ENCODE measurements around the gene ASPM.
A peak's percentile ranks its signal among the peaks of the same experiment; 100 is the strongest.

ASPM gene

DNA sequence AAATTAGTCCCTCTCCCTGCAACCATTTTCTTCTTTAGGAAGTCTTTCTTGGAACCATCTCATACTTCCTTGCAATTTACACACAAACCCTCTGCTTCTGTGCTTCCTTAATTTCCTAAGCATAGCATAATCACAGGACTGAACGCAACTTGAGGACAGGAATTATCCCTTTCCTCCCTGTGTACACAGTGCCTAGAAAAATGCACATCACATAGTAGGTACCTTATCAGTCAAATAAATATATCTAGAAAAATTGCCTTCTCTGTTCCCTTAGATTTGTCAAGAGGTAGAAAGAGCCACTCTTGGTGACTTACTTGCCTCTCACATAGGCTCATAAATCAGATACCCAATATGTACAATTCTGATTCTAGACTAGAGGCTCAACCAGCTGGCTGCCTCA is 4.9 kb downstream of the ASPM start:
- H3K9me3 ChIP-seq (ENCODE audit: insufficient read depth, low read depth, low read length), result no peaks in the 10 kb centered on the region
- H3K27me3 ChIP-seq (ENCODE audit: insufficient read depth, low read length), result no peaks in the 10 kb centered on the region
- H3K4me1 ChIP-seq (ENCODE audit: insufficient read depth, low read length), result peaks cover 18% of the 10 kb centered on the region; the same call in 1 of the 2 replicates
- no peak overlapping the region for H3K4me3 ChIP-seq (ENCODE audit: low read length)
- H3K27ac ChIP-seq (ENCODE audit: low read depth, low read length), result no peak overlapping the region
- no peak overlapping the region for H3K9ac ChIP-seq (ENCODE audit: low read depth, low read length)
- peaks cover 72% of the 10 kb centered on the region for H3K36me3 ChIP-seq (ENCODE audit: insufficient read depth, low read length)
- WGBS, result 95% methylated on average over 1 of the region's 1 CpG

- H3K27me3 ChIP-seq (ENCODE audit: insufficient read depth, low read length), result no peaks in the 10 kb centered on the region
- H3K4me1 ChIP-seq (ENCODE audit: insufficient read depth, low read length), result peaks cover 18% of the 10 kb centered on the region; the same call in 1 of the 2 replicates
- no peak overlapping the region for H3K27ac ChIP-seq (ENCODE audit: low read depth, low read length)
- peaks cover 87% of the 10 kb centered on the region for H3K36me3 ChIP-seq (ENCODE audit: insufficient read depth, low read length)
- 94% methylated on average over 2 of the region's 2 CpGs for WGBS
- H3K9ac ChIP-seq (ENCODE audit: low read depth, low read length), result no peak overlapping the region
- no peaks in the 10 kb centered on the region for H3K9me3 ChIP-seq (ENCODE audit: insufficient read depth, low read depth, low read length)
- H3K4me3 ChIP-seq (ENCODE audit: low read length), result no peak overlapping the region
Observed at GRCh38 chr1:197140121-197140520, 6.3 kb downstream of the ASPM start.

DNA sequence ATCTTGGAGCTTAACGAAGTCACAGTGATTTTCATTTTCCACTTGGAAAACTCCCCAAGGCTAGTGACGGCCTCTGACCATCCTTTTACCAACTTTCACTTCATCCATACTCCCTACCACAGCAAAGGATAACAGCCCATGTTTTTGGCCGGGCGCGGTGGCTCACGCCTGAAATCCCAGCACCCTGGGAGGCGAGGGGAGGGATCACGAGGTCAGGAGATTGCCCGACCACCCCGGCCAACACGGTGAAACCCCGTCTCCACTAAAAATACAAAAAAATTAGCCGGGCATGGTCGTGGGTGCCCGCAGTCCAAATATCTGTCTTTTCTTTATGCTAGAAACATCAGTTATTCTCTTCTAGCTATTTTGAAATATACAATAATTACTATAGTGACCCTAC is 7.3 kb downstream of the ASPM start:
- peaks cover 96% of the 10 kb centered on the region for H3K36me3 ChIP-seq (ENCODE audit: insufficient read depth, low read length)
- no peak overlapping the region for H3K4me3 ChIP-seq (ENCODE audit: low read length)
- no peak overlapping the region for H3K27ac ChIP-seq (ENCODE audit: low read depth, low read length)
- no peak overlapping the region for H3K9ac ChIP-seq (ENCODE audit: low read depth, low read length)
- no peaks in the 10 kb centered on the region for H3K9me3 ChIP-seq (ENCODE audit: insufficient read depth, low read depth, low read length)
- H3K27me3 ChIP-seq (ENCODE audit: insufficient read depth, low read length), result no peaks in the 10 kb centered on the region
- peaks cover 9% of the 10 kb centered on the region; the same call in 1 of the 2 replicates for H3K4me1 ChIP-seq (ENCODE audit: insufficient read depth, low read length)
- WGBS, result 96% methylated on average over 15 of the region's 15 CpGs

GRCh38 chr1:197137322-197137721 is 9.1 kb downstream of the ASPM start:
- no peak overlapping the region for H3K9ac ChIP-seq (ENCODE audit: low read depth, low read length)
- H3K36me3 ChIP-seq (ENCODE audit: insufficient read depth, low read length), result peaks cover 96% of the 10 kb centered on the region
- H3K9me3 ChIP-seq (ENCODE audit: insufficient read depth, low read depth, low read length), result no peaks in the 10 kb centered on the region
- no peaks in the 10 kb centered on the region for H3K27me3 ChIP-seq (ENCODE audit: insufficient read depth, low read length)
- H3K27ac ChIP-seq (ENCODE audit: low read depth, low read length), result no peak overlapping the region
- no peak overlapping the region for H3K4me3 ChIP-seq (ENCODE audit: low read length)
- WGBS, result 75% methylated on average over 7 of the region's 7 CpGs
- H3K4me1 ChIP-seq (ENCODE audit: insufficient read depth, low read length), result peaks cover 6% of the 10 kb centered on the region; the same call in 1 of the 2 replicates

- no CpG with 5 or more reads among the region's 2 CpGs for WGBS
- no peaks in the 10 kb centered on the region for H3K9me3 ChIP-seq (ENCODE audit: insufficient read depth, low read depth, low read length)
- peak overlapping the region; percentile 68; the same call in 1 of the 2 replicates for H3K27ac ChIP-seq (ENCODE audit: low read depth, low read length)
- H3K36me3 ChIP-seq (ENCODE audit: insufficient read depth, low read length), result peaks cover 92% of the 10 kb centered on the region
- no peaks in the 10 kb centered on the region for H3K27me3 ChIP-seq (ENCODE audit: insufficient read depth, low read length)
- peaks cover 22% of the 10 kb centered on the region for H3K4me1 ChIP-seq (ENCODE audit: insufficient read depth, low read length)
- H3K4me3 ChIP-seq (ENCODE audit: low read length), result no peak overlapping the region
- no peak overlapping the region for H3K9ac ChIP-seq (ENCODE audit: low read depth, low read length)
Observed at GRCh38 chr1:197130677-197131304, 15.7 kb downstream of the ASPM start.

- WGBS, result 94% methylated on average over 2 of the region's 2 CpGs
Observed at GRCh38 chr1:197129698-197130097, 16.8 kb downstream of the ASPM start.

GRCh38 chr1:197127246-197127912 is 19.1 kb downstream of the ASPM start:
- Histone ChIP-seq H3K27ac (ENCODE audit: low read depth, low read length) (no peak overlapping the region), H3K4me1 (ENCODE audit: insufficient read depth, low read length) (peaks cover 22% of the 10 kb centered on the region), H3K36me3 (ENCODE audit: insufficient read depth, low read length) (peaks cover 91% of the 10 kb centered on the region), H3K27me3 (ENCODE audit: insufficient read depth, low read length) (no peaks in the 10 kb centered on the region), H3K9me3 (ENCODE audit: insufficient read depth, low read depth, low read length) (no peaks in the 10 kb centered on the region), H3K9ac (ENCODE audit: low read depth, low read length) (no peak overlapping the region), H3K4me3 (ENCODE audit: low read length) (no peak overlapping the region)
- 94% methylated on average over 2 of the region's 2 CpGs for WGBS

More at GRCh38 chr1:197129698-197130097, 16.8 kb downstream of the ASPM start:
- Histone ChIP-seq H3K9me3 (ENCODE audit: insufficient read depth, low read depth, low read length) (no peaks in the 10 kb centered on the region), H3K4me3 (ENCODE audit: low read length) (no peak overlapping the region), H3K4me1 (ENCODE audit: insufficient read depth, low read length) (peaks cover 22% of the 10 kb centered on the region), H3K9ac (ENCODE audit: low read depth, low read length) (no peak overlapping the region), H3K36me3 (ENCODE audit: insufficient read depth, low read length) (peaks cover 89% of the 10 kb centered on the region), H3K27me3 (ENCODE audit: insufficient read depth, low read length) (no peaks in the 10 kb centered on the region), H3K27ac (ENCODE audit: low read depth, low read length) (peak overlapping the region; percentile 59)

DNA sequence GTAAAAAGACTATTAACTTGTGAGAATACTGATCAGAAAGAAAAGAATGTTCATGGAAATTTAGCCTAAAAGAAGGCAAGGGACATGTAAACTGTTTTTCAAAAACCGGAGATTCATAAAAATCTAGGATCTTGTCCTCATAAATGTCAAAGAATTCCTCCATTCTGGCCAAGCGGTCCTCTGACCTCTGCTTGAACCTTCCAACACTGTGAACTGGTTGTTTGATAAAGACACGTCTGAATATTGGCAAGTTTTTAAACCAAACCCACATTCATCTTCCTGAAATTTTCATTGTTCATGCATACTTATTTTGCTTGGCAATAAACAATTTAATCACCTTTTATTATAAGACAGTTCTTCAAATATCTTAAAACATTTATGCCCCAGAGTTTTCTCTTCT is 19.8 kb downstream of the ASPM start:
- Histone ChIP-seq H3K9ac (ENCODE audit: low read depth, low read length) (no peak overlapping the region), H3K27ac (ENCODE audit: low read depth, low read length) (no peak overlapping the region), H3K9me3 (ENCODE audit: insufficient read depth, low read depth, low read length) (no peaks in the 10 kb centered on the region), H3K4me1 (ENCODE audit: insufficient read depth, low read length) (peaks cover 22% of the 10 kb centered on the region), H3K27me3 (ENCODE audit: insufficient read depth, low read length) (no peaks in the 10 kb centered on the region), H3K4me3 (ENCODE audit: low read length) (no peak overlapping the region), H3K36me3 (ENCODE audit: insufficient read depth, low read length) (peaks cover 91% of the 10 kb centered on the region)
- WGBS, result 97% methylated on average over 3 of the region's 3 CpGs

DNA sequence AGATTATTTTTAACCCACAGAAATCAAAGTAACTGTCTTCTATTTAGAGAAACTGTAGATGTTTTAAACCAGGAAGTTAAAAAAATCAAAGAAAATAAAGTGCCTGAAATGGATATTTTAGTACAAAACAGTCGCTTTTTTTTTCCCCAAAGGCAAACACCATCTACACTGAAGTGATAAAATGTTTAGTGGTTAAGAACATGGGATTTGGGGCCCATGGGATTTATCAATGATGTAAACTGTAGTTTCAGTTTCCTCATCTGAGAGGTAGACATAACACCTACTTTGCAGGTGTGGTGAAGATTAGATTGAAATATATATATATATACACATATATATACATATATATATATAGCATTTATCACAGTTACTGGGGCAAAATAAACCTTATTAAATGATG is 22.1 kb downstream of the ASPM start:
- Histone ChIP-seq H3K27ac (ENCODE audit: low read depth, low read length) (no peak overlapping the region), H3K27me3 (ENCODE audit: insufficient read depth, low read length) (no peaks in the 10 kb centered on the region), H3K9ac (ENCODE audit: low read depth, low read length) (no peak overlapping the region), H3K4me3 (ENCODE audit: low read length) (no peak overlapping the region), H3K36me3 (ENCODE audit: insufficient read depth, low read length) (peaks cover 91% of the 10 kb centered on the region), H3K4me1 (ENCODE audit: insufficient read depth, low read length) (peaks cover 4% of the 10 kb centered on the region; the same call in 1 of the 2 replicates), H3K9me3 (ENCODE audit: insufficient read depth, low read depth, low read length) (no peaks in the 10 kb centered on the region)
- WGBS, result 100% methylated on average over 1 of the region's 1 CpG

DNA sequence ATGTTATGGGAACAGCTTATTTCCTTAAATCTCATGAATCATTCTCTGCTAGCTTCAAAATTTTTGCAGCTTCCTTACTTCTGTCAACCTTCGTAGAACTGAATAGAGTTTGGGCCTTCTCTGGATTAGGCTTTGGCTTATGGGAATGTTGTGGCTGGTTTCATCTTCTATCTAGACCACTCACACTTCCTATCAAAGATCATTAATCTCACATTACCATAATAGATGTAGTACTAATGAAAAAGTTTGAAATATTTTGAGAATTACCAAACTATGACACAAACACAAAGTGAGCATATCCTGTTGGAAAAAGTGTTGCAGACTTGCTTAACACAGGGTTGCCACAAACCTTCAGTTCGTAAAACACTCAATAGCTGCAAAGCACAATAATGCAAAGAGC is 30.3 kb downstream of the ASPM start:
- H3K9me3 ChIP-seq (ENCODE audit: insufficient read depth, low read depth, low read length), result no peaks in the 10 kb centered on the region
- no peak overlapping the region for H3K27ac ChIP-seq (ENCODE audit: low read depth, low read length)
- peaks cover 76% of the 10 kb centered on the region for H3K36me3 ChIP-seq (ENCODE audit: insufficient read depth, low read length)
- H3K9ac ChIP-seq (ENCODE audit: low read depth, low read length), result no peak overlapping the region
- 96% methylated on average over 2 of the region's 2 CpGs for WGBS
- no peaks in the 10 kb centered on the region for H3K4me1 ChIP-seq (ENCODE audit: insufficient read depth, low read length)
- no peak overlapping the region for H3K4me3 ChIP-seq (ENCODE audit: low read length)
- no peaks in the 10 kb centered on the region for H3K27me3 ChIP-seq (ENCODE audit: insufficient read depth, low read length)

- Histone ChIP-seq H3K4me3 (ENCODE audit: low read length) (no peak overlapping the region), H3K27ac (ENCODE audit: low read depth, low read length) (no peak overlapping the region), H3K4me1 (ENCODE audit: insufficient read depth, low read length) (no peaks in the 10 kb centered on the region), H3K27me3 (ENCODE audit: insufficient read depth, low read length) (no peaks in the 10 kb centered on the region), H3K36me3 (ENCODE audit: insufficient read depth, low read length) (peaks cover 79% of the 10 kb centered on the region), H3K9me3 (ENCODE audit: insufficient read depth, low read depth, low read length) (peaks cover 32% of the 10 kb centered on the region), H3K9ac (ENCODE audit: low read depth, low read length) (no peak overlapping the region)
- WGBS, result 98% methylated on average over 1 of the region's 1 CpG
Observed at GRCh38 chr1:197106869-197107268, 39.6 kb downstream of the ASPM start.
